Upper lobe of left lung (tissue), 6 donors: Measurements from ENCODE around the gene SAA2. TPM values are rescaled to one million over a fixed set of nuclear protein-coding genes. Genes with fewer than 3 reads are reported as not detected.
"Not testable (repeated sequence)": the region's sequence is repeated elsewhere in the genome, so short reads cannot be mapped to it uniquely, and the experiment has no call there.

Experiments
- ATAC-seq, 2 donors: fragments of 200-7000 bp; cut with Tn5 transposase; one replicate each; pipeline ENCODE4 v1.9.1; 2022; ENCODE audit warnings: mild to moderate bottlenecking in 2 of 2, moderate library complexity in 2 of 2; ENCODE audit not compliant: low FRiP score in 2 of 2
- DNase-seq, 2 donors: peaks; one replicate each; pipeline ENCODE4 v3.0.0-alpha.2; 2019 to 2020
- H3K27ac ChIP-seq, 4 donors: fragments of 200-600 bp; sonication (generic); one replicate each; pipeline ENCODE4 v1.5.1; 2016 to 2019
- H3K27me3 ChIP-seq, 4 donors: fragments of 200-600 bp; sonication (generic); one replicate each; pipeline ENCODE4 v1.5.1; 2017 to 2019
- H3K36me3 ChIP-seq, 4 donors: fragments of 200-600 bp; sonication (generic); one replicate each; pipeline ENCODE4 v1.5.1; 2016 to 2019
- H3K4me1 ChIP-seq, 4 donors: fragments of 200-600 bp; sonication (generic); one replicate each; pipeline ENCODE4 v1.5.1; 2018 to 2019
- H3K4me3 ChIP-seq, 4 donors: fragments of 200-600 bp; sonication (generic); one replicate each; pipeline ENCODE4 v1.5.1; 2017 to 2019; ENCODE audit warnings: mild to moderate bottlenecking in 2 of 4, moderate library complexity in 1 of 4
- H3K9me3 ChIP-seq, 4 donors: fragments of 200-600 bp; sonication (generic); one replicate each; pipeline ENCODE4 v1.5.1; 2018 to 2019
- EP300 ChIP-seq, 4 donors: sonication (generic); formaldehyde crosslinking; IDR thresholded peaks; one replicate each; pipeline ENCODE4 v1.5.1; 2017; ENCODE audit warnings: antibody characterized with exemption in 4 of 4, control low read depth in 2 of 4
- POLR2A ChIP-seq, 4 donors: fragments of 450-650 bp; IDR thresholded peaks; one replicate each; pipeline ENCODE4 v1.5.1; 2016 to 2017; ENCODE audit warnings: antibody characterized with exemption in 4 of 4, mild to moderate bottlenecking in 2 of 4
- POLR2AphosphoS5 ChIP-seq, 2 donors: sonication (generic); formaldehyde crosslinking; IDR thresholded peaks; one replicate each; pipeline ENCODE4 v1.5.1; 2017; ENCODE audit warnings: antibody characterized with exemption in 2 of 2
- WGBS, 2 donors: methylation state at CpG; one replicate each; pipeline ENCODE4 v1.1.5; 2017 to 2018; 5-methylcytosine and 5-hydroxymethylcytosine counted together
- total RNA-seq, 6 donors: library from RNA; depleted of rRNA in 4 of 6; stranded (reverse); fragments of >200 nt in 4 of 6; gene quantifications; one replicate each; pipeline versions ENCODE4 v1.1.0 to v1.2.1, GENCODE V29; 2016 to 2021
- TF ChIP-seq, protein P1 (sequence below), 6 experiments: fragments of 450-650 bp in 4 of 6; fragments of 200-600 bp in 2 of 6; sonication (generic) in 2 of 6; IDR thresholded peaks; one replicate each; pipeline ENCODE4 v1.5.1; 2016 to 2019; ENCODE audit warnings: antibody characterized with exemption in 6 of 6
- donor health status: DM: no; HTN: no; CAD: no; lungs with moderate emphysema.
- donor health status: DM: no; HTN: yes; CAD: no; lungs with severe emphysema.

SAA2 gene
- total RNA-seq, 6 donors from 2014 or later, result 2.0 to 50.3 (median 11.7) TPM; not detected in 1

GRCh38 chr11:18270102-18270501, 21.6 kb upstream of the SAA2 start:
- TF ChIP-seq, protein P1, sequence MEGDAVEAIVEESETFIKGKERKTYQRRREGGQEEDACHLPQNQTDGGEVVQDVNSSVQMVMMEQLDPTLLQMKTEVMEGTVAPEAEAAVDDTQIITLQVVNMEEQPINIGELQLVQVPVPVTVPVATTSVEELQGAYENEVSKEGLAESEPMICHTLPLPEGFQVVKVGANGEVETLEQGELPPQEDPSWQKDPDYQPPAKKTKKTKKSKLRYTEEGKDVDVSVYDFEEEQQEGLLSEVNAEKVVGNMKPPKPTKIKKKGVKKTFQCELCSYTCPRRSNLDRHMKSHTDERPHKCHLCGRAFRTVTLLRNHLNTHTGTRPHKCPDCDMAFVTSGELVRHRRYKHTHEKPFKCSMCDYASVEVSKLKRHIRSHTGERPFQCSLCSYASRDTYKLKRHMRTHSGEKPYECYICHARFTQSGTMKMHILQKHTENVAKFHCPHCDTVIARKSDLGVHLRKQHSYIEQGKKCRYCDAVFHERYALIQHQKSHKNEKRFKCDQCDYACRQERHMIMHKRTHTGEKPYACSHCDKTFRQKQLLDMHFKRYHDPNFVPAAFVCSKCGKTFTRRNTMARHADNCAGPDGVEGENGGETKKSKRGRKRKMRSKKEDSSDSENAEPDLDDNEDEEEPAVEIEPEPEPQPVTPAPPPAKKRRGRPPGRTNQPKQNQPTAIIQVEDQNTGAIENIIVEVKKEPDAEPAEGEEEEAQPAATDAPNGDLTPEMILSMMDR (IDR thresholded peaks at IDR 0.05), result no peak
- no peak for TF ChIP-seq POLR2A (IDR thresholded peaks at IDR 0.05)
- no peak for TF ChIP-seq EP300 (IDR thresholded peaks at IDR 0.05)
- TF ChIP-seq POLR2AphosphoS5 (IDR thresholded peaks at IDR 0.05), result no peak
- H3K9me3 ChIP-seq, result no peaks in the 10 kb centered on the region
- no peak for ATAC-seq

DNA sequence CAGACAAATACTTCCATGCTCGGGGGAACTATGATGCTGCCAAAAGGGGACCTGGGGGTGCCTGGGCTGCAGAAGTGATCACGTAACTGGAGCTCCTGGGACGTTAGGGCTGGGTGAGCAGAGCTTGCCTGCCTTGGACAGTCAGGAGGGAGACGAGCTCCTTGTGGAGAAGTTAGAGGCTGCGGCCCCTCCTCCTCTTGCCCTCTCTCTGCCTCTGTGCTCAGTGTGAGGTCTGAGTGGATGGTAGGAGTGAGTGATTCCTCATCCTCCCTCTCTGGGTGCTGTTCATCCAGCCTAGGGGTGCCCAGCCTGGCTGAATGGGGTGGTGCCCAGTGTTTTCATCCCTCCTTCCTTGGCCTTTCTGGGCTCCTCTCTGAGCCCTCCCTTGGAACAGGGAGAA, 20.8 kb upstream of the SAA2 start:
- H3K27me3 ChIP-seq, H3K4me3 ChIP-seq, H3K27ac ChIP-seq, H3K9me3 ChIP-seq, H3K36me3 ChIP-seq, DNase-seq, ATAC-seq, H3K4me1 ChIP-seq: not testable (repeated sequence)
- no CpG with 5 or more reads among the region's 5 CpGs for WGBS, 2 donors

More at GRCh38 chr11:18270102-18270501, 21.6 kb upstream of the SAA2 start:
- H3K27me3 ChIP-seq, result no peaks in the 10 kb centered on the region
- 78 to 89% methylated on average over 1 to 4 of the region's 4 CpGs for WGBS, 2 donors
- no peaks in the 10 kb centered on the region for H3K36me3 ChIP-seq
- H3K4me1 ChIP-seq, result peaks cover 0 to 10% (median 0%) of the 10 kb centered on the region in 4 donors
- H3K4me3 ChIP-seq, result no peak overlapping the region
- DNase-seq, result no peak
- H3K27ac ChIP-seq, result no peak overlapping the region

DNA sequence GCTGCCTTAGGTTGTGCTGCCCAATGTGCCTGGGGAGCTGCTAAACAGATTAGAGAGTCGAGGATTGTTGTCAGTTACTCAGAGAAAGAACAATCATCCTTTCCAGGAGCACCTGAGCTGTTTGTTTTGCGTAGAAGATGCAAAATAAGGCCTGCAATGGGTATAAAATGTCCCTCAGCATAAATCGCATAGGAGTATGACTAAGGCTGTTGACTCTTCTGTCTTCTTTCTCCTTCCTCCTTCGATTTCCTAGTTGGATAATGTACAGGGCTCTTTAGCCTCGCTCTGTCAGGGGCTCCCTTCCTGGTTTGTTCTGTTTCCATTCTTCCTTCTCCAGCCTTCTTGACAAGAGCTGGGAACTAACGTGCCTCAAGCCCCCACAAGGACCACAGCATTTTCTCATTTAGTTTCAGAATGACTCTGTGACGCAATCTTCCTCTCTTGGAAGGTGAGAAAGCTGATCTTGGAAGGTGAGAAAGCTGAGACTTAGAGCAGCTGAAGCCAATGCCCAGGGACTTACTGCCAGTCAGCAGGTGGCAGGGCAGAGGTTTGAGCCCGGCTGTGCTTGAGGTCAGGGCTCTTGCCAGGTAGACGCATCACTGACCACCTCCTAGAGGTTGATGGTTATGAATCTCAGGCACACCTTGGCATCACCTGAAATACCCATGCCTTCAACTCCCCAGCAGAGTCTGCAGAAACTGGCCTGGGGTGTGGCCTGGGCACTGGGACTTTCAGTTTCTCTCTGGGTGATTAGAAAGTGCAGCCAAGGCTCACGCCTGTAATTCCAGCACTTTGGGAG, 19.1 kb upstream of the SAA2 start:
- ATAC-seq, H3K9me3 ChIP-seq, H3K4me1 ChIP-seq, DNase-seq, H3K36me3 ChIP-seq, H3K27me3 ChIP-seq, H3K4me3 ChIP-seq: not testable (repeated sequence)
- 71% methylated on average over 5 of the region's 10 CpGs; no CpG with 5 or more reads in 1 of the 2 donors for WGBS, 2 donors
- H3K27ac ChIP-seq, result peak overlapping the region in 1 of 4 donors; percentile 26

GRCh38 chr11:18265949-18266348, 17.5 kb upstream of the SAA2 start, which contains the start of gene SAA1:
Gene SAA1 (plus strand): TSS chr11:18266264. CDS start chr11:18266888, 624 bp downstream.
- ATAC-seq (no peak), DNase-seq (peak in 1 of 2 donors; percentile 45)
- Histone ChIP-seq H3K27ac (peak within 1 kb of the TSS in 1 of 4 donors; percentile 19), H3K4me3 (no peak within 1 kb of the TSS), H3K4me1 (peaks cover 0 to 10% (median 0%) of the 10 kb centered on the region in 4 donors), H3K9me3 (no peaks in the 10 kb centered on the region), H3K36me3 (no peaks in the 10 kb centered on the region), H3K27me3 (no peaks in the 10 kb centered on the region)
- 57 to 87% methylated on average over 2 to 8 of the region's 8 CpGs for WGBS, 2 donors
- TF ChIP-seq EP300 (IDR thresholded peaks at IDR 0.05) (peak in 3 of 4 donors; percentile 57 to 89 (median 59)), POLR2AphosphoS5 (IDR thresholded peaks at IDR 0.05) (peak; percentile 55 to 59), POLR2A (IDR thresholded peaks at IDR 0.05) (peak in 1 of 4 donors; percentile 11)
- TF ChIP-seq, protein P1 (IDR thresholded peaks at IDR 0.05), result no peak

GRCh38 chr11:18264677-18265555, 16.4 kb upstream of the SAA2 start:
- no peaks in the 10 kb centered on the region for H3K9me3 ChIP-seq
- TF ChIP-seq, protein P1 (IDR thresholded peaks at IDR 0.05), result no peak
- TF ChIP-seq POLR2AphosphoS5 (IDR thresholded peaks at IDR 0.05), result no peak
- no peak for TF ChIP-seq EP300 (IDR thresholded peaks at IDR 0.05)
- no peak for TF ChIP-seq POLR2A (IDR thresholded peaks at IDR 0.05)
- no peak overlapping the region for H3K4me3 ChIP-seq
- DNase-seq (no peak), ATAC-seq (peak in 1 of 2 donors; percentile 28)
- H3K36me3 ChIP-seq, result no peaks in the 10 kb centered on the region
- peaks cover 0 to 10% (median 0%) of the 10 kb centered on the region in 4 donors for H3K4me1 ChIP-seq
- WGBS, 2 donors, result 39 to 46% methylated on average over 1 of the region's 1 CpG
- H3K27ac ChIP-seq, result peak overlapping the region in 1 of 4 donors; percentile 19
- H3K27me3 ChIP-seq, result no peaks in the 10 kb centered on the region
